CD4-positive, CD25-positive, alpha-beta regulatory T cell (primary cell): ENCODE measurements around the gene ARPC1A. TPM values are rescaled to one million over a fixed set of nuclear protein-coding genes. Genes with fewer than 3 reads are reported as not detected.
"Not testable (repeated sequence)": the region's sequence is repeated elsewhere in the genome, so short reads cannot be mapped to it uniquely, and the experiment has no call there.

ENCODE experiments used
- ATAC-seq, 2 donors: fragments of 150-1000 bp; cut with Tn5 transposase; one replicate each; pipeline ENCODE4 v1.10.0; 2021; ENCODE audit warnings: low read depth in 2 of 2, moderate number of reproducible peaks in 2 of 2, moderate library complexity in 1 of 2
- DNase-seq, 3 donors: peaks; one replicate each; pipeline versions ENCODE4 v3.0.0 to v3.0.0-alpha.2; 2012 to 2022; ENCODE audit warnings: mixed read lengths in 1 of 3
- H3K27ac ChIP-seq: one replicate; pipeline ENCODE4 v1.7.0; 2013; ENCODE audit warnings: mild to moderate bottlenecking, low read length; ENCODE audit not compliant: insufficient read depth, poor library complexity, severe bottlenecking
- H3K27me3 ChIP-seq: one replicate; pipeline ENCODE4 v1.7.0; 2013; ENCODE audit warnings: low read length; ENCODE audit not compliant: control insufficient read depth, insufficient read depth
- H3K36me3 ChIP-seq: one replicate; pipeline ENCODE4 v1.7.0; 2013; ENCODE audit warnings: mild to moderate bottlenecking, low read length, moderate library complexity; ENCODE audit not compliant: control insufficient read depth, insufficient read depth
- H3K4me1 ChIP-seq: 2 replicates; pipeline ENCODE4 v1.7.0; 2013; ENCODE audit warnings: mild to moderate bottlenecking, low read length; ENCODE audit not compliant: insufficient read depth, control insufficient read depth, poor library complexity, severe bottlenecking
- H3K4me3 ChIP-seq: one replicate; pipeline ENCODE4 v1.7.0; 2013; ENCODE audit warnings: low read depth, mild to moderate bottlenecking, low read length, moderate library complexity
- H3K9me3 ChIP-seq, 2 experiments: 1 replicate in 1 of 2; 2 replicates in 1 of 2; pipeline ENCODE4 v1.7.0; 2013; ENCODE audit warnings: low read length in 2 of 2, mild to moderate bottlenecking in 1 of 2, moderate library complexity in 1 of 2; ENCODE audit not compliant: control insufficient read depth in 2 of 2
- H3K27ac Mint-ChIP-seq, 3 donors: one replicate each; pipeline ENCODE4 v1.8.0; 2020 to 2022; ENCODE audit warnings: mild to moderate bottlenecking in 3 of 3, mixed read lengths in 3 of 3, moderate library complexity in 2 of 3
- H3K27me3 Mint-ChIP-seq: one replicate; pipeline ENCODE4 v1.8.0; 2022; ENCODE audit warnings: mild to moderate bottlenecking, mixed read lengths
- H3K36me3 Mint-ChIP-seq: one replicate; pipeline ENCODE4 v1.8.0; 2020; ENCODE audit warnings: mixed read lengths
- H3K4me1 Mint-ChIP-seq, 4 donors: one replicate each; pipeline ENCODE4 v1.8.0; 2020 to 2022; ENCODE audit warnings: mixed read lengths in 4 of 4, mild to moderate bottlenecking in 1 of 4
- H3K4me3 Mint-ChIP-seq, 4 donors: one replicate each; pipeline ENCODE4 v1.8.0; 2020 to 2022; ENCODE audit warnings: mild to moderate bottlenecking in 4 of 4, mixed read lengths in 4 of 4, moderate library complexity in 3 of 4
- H3K9me3 Mint-ChIP-seq, 7 donors: one replicate each; pipeline ENCODE4 v1.8.0; 2020 to 2022; ENCODE audit warnings: mixed read lengths in 7 of 7, mild to moderate bottlenecking in 3 of 7, moderate library complexity in 2 of 7
- polyA plus RNA-seq, 4 donors: library from polyadenylated mRNA; unstranded; fragments of 300-500 nt; fragmentation: Illumina TruSeq; gene quantifications; one replicate each; pipeline ENCODE4 v1.2.3, GENCODE V29; 2021
- total RNA-seq: library from RNA; stranded (reverse); gene quantifications from one replicate; pipeline ENCODE4 v1.2.3, GENCODE V29; 2022

The ARPC1A gene
- total and polyA plus RNA-seq, 5 donors from 2014 or later: 42.5 to 79.0 (median 75.4) TPM

GRCh38 chr7:99324559-99324958, 1.1 kb upstream of the ARPC1A start:
- H3K9me3 ChIP-seq: no peaks in the 10 kb centered on the region
- DNase-seq (no peak), ATAC-seq (no peak)
- Mint-ChIP-seq H3K27ac (peak overlapping the region in 2 of 3 donors; percentile 52 to 88), H3K36me3 (peaks cover 5% of the 10 kb centered on the region), H3K4me3 (peak overlapping the region; percentile 86 to 97 (median 92)), H3K27me3 (no peaks in the 10 kb centered on the region), H3K4me1 (peaks cover 16 to 46% (median 23%) of the 10 kb centered on the region in 4 donors), H3K9me3 (no peaks in the 10 kb centered on the region)
- no peaks in the 10 kb centered on the region for H3K27me3 ChIP-seq
- no peaks in the 10 kb centered on the region for H3K36me3 ChIP-seq
- no peak overlapping the region for H3K27ac ChIP-seq
- no peak overlapping the region for H3K4me3 ChIP-seq
- peaks cover 38% of the 10 kb centered on the region for H3K4me1 ChIP-seq

- Histone ChIP-seq H3K27ac (peak overlapping the region; percentile 83), H3K4me3 (peak overlapping the region; percentile 87), H3K9me3 (no peaks in the 10 kb centered on the region), H3K27me3 (no peaks in the 10 kb centered on the region), H3K36me3 (no peaks in the 10 kb centered on the region), H3K4me1 (peaks cover 43% of the 10 kb centered on the region)
- no peak for ATAC-seq
- DNase-seq: no peak
- no peaks in the 10 kb centered on the region for H3K9me3 Mint-ChIP-seq
- H3K4me1 Mint-ChIP-seq: peaks cover 20 to 50% (median 27%) of the 10 kb centered on the region in 4 donors
- peaks cover 5% of the 10 kb centered on the region for H3K36me3 Mint-ChIP-seq
- H3K4me3 Mint-ChIP-seq: peak overlapping the region; percentile 86 to 97 (median 92)
- H3K27me3 Mint-ChIP-seq: no peaks in the 10 kb centered on the region
- peak overlapping the region; percentile 52 to 95 (median 88) for H3K27ac Mint-ChIP-seq
These were observed 651 bp upstream of the ARPC1A start for GRCh38 chr7:99325001-99325493.

- Histone ChIP-seq H3K4me3 (peak overlapping the region; percentile 87), H3K27me3 (no peaks in the 10 kb centered on the region), H3K36me3 (no peaks in the 10 kb centered on the region), H3K27ac (peak overlapping the region; percentile 83), H3K4me1 (peaks cover 46% of the 10 kb centered on the region), H3K9me3 (no peaks in the 10 kb centered on the region)
- H3K36me3 Mint-ChIP-seq: peaks cover 5% of the 10 kb centered on the region
- peak overlapping the region; percentile 86 to 97 (median 92) for H3K4me3 Mint-ChIP-seq
- no peaks in the 10 kb centered on the region for H3K9me3 Mint-ChIP-seq
- no peak for DNase-seq
- H3K27ac Mint-ChIP-seq: peak overlapping the region; percentile 87 to 95 (median 88)
- no peak for ATAC-seq
- peaks cover 27 to 63% (median 36%) of the 10 kb centered on the region in 4 donors for H3K4me1 Mint-ChIP-seq
- H3K27me3 Mint-ChIP-seq: no peaks in the 10 kb centered on the region
These were observed 697 bp downstream of the ARPC1A start for GRCh38 chr7:99326408-99326782.

GRCh38 chr7:99330314-99330961, 4.7 kb downstream of the ARPC1A start:
- H3K27ac ChIP-seq, ATAC-seq, H3K27me3 Mint-ChIP-seq, H3K9me3 Mint-ChIP-seq, H3K27me3 ChIP-seq, H3K4me3 ChIP-seq, H3K9me3 ChIP-seq: not testable (repeated sequence)
- peaks cover 19% of the 10 kb centered on the region for H3K36me3 ChIP-seq
- Mint-ChIP-seq H3K27ac (peak overlapping the region in 2 of 3 donors; percentile 3 to 75), H3K36me3 (peaks cover 15% of the 10 kb centered on the region), H3K4me3 (peak overlapping the region; percentile 16 to 84 (median 76)), H3K4me1 (peaks cover 32 to 66% (median 45%) of the 10 kb centered on the region in 4 donors)
- peaks cover 40% of the 10 kb centered on the region for H3K4me1 ChIP-seq
- peak in 1 of 3 donors; percentile 70 for DNase-seq

GRCh38 chr7:99331002-99331401, 5.3 kb downstream of the ARPC1A start:
- Mint-ChIP-seq H3K27me3 (no peaks in the 10 kb centered on the region), H3K4me3 (peak overlapping the region in 1 of 4 donors; percentile 82), H3K27ac (peak overlapping the region in 1 of 3 donors; percentile 3), H3K36me3 (peaks cover 15% of the 10 kb centered on the region), H3K9me3 (no peaks in the 10 kb centered on the region), H3K4me1 (peaks cover 32 to 65% (median 45%) of the 10 kb centered on the region in 4 donors)
- Histone ChIP-seq H3K27me3 (no peaks in the 10 kb centered on the region), H3K36me3 (peaks cover 23% of the 10 kb centered on the region), H3K4me3 (no peak overlapping the region), H3K9me3 (no peaks in the 10 kb centered on the region), H3K27ac (no peak overlapping the region), H3K4me1 (peaks cover 38% of the 10 kb centered on the region)
- DNase-seq (no peak), ATAC-seq (no peak)

GRCh38 chr7:99339595-99339994, 13.9 kb downstream of the ARPC1A start:
- Histone ChIP-seq H3K27me3 (no peaks in the 10 kb centered on the region), H3K27ac (no peak overlapping the region), H3K9me3 (no peaks in the 10 kb centered on the region), H3K36me3 (peaks cover 84% of the 10 kb centered on the region), H3K4me3 (no peak overlapping the region), H3K4me1 (no peaks in the 10 kb centered on the region)
- no peaks in the 10 kb centered on the region for H3K27me3 Mint-ChIP-seq
- no peak overlapping the region for H3K27ac Mint-ChIP-seq
- DNase-seq (no peak), ATAC-seq (no peak)
- no peaks in the 10 kb centered on the region for H3K9me3 Mint-ChIP-seq
- H3K4me3 Mint-ChIP-seq: no peak overlapping the region
- peaks cover 45% of the 10 kb centered on the region for H3K36me3 Mint-ChIP-seq
- peaks cover 0 to 12% (median 8%) of the 10 kb centered on the region in 4 donors for H3K4me1 Mint-ChIP-seq

GRCh38 chr7:99340659-99341058, 15.0 kb downstream of the ARPC1A start:
- Mint-ChIP-seq H3K4me3 (no peak overlapping the region), H3K9me3 (no peaks in the 10 kb centered on the region), H3K27me3 (no peaks in the 10 kb centered on the region), H3K27ac (no peak overlapping the region), H3K36me3 (peaks cover 45% of the 10 kb centered on the region), H3K4me1 (peaks cover 0 to 10% (median 6%) of the 10 kb centered on the region in 4 donors)
- ATAC-seq (no peak), DNase-seq (no peak)
- Histone ChIP-seq H3K4me1 (no peaks in the 10 kb centered on the region), H3K27me3 (no peaks in the 10 kb centered on the region), H3K4me3 (no peak overlapping the region), H3K27ac (no peak overlapping the region), H3K9me3 (no peaks in the 10 kb centered on the region), H3K36me3 (peaks cover 86% of the 10 kb centered on the region)
